H9 (cell line): Measurements from ENCODE around the gene TUBB6. TPM values are rescaled to one million over a fixed set of nuclear protein-coding genes. Genes with fewer than 3 reads are reported as not detected.

Experiments used
- DNase-seq: peaks from one replicate; pipeline ENCODE4 v3.0.0-alpha.2; 2017
- H2AFZ ChIP-seq: one replicate; pipeline ENCODE4 v1.6.1; 2013; ENCODE audit warnings: mild to moderate bottlenecking, low read length, control low read depth, moderate library complexity
- H2AK5ac ChIP-seq: 2 replicates; pipeline ENCODE4 v1.6.1; 2013; ENCODE audit warnings: low read length, control low read depth, mixed read lengths; ENCODE audit not compliant: insufficient read length
- H2BK120ac ChIP-seq: one replicate; pipeline ENCODE4 v1.6.1; 2013; ENCODE audit warnings: low read depth, mild to moderate bottlenecking, low read length, control low read depth, inconsistent platforms; ENCODE audit not compliant: poor library complexity, severe bottlenecking
- H2BK12ac ChIP-seq: 2 replicates; pipeline ENCODE4 v1.6.1; 2013; ENCODE audit warnings: low read length, control low read depth, mixed read lengths, low read depth; ENCODE audit not compliant: insufficient read length
- H2BK15ac ChIP-seq: 2 replicates; pipeline ENCODE4 v1.6.1; 2013; ENCODE audit warnings: low read depth, low read length, control low read depth
- H2BK20ac ChIP-seq: one replicate; pipeline ENCODE4 v1.6.1; 2013; ENCODE audit warnings: low read depth, mild to moderate bottlenecking, low read length, control low read depth, inconsistent platforms; ENCODE audit not compliant: poor library complexity, severe bottlenecking
- H2BK5ac ChIP-seq: 2 replicates; pipeline ENCODE4 v1.6.1; 2013; ENCODE audit warnings: low read length, control low read depth, mixed read lengths; ENCODE audit not compliant: insufficient read length
- H3K14ac ChIP-seq: 2 replicates; pipeline ENCODE4 v1.6.1; 2013; ENCODE audit warnings: low read length, control low read depth; ENCODE audit not compliant: insufficient read depth
- H3K18ac ChIP-seq: 2 replicates; pipeline ENCODE4 v1.6.1; 2013; ENCODE audit warnings: low read depth, mild to moderate bottlenecking, mixed read lengths, low read length, control low read depth; ENCODE audit not compliant: insufficient read length
- H3K23ac ChIP-seq: 2 replicates; pipeline ENCODE4 v1.6.1; 2013; ENCODE audit warnings: low read length, control low read depth, mixed read lengths, low read depth; ENCODE audit not compliant: insufficient read length
- H3K23me2 ChIP-seq: 2 replicates; pipeline ENCODE4 v1.6.1; 2013; ENCODE audit warnings: low read depth, mild to moderate bottlenecking, mixed read lengths, low read length, control low read depth; ENCODE audit not compliant: insufficient read length, poor library complexity, severe bottlenecking
- H3K27ac ChIP-seq: 2 replicates; pipeline ENCODE4 v1.5.1; 2013; ENCODE audit warnings: low read length, control low read depth, mixed read lengths, low read depth; ENCODE audit not compliant: insufficient read length
- H3K27me3 ChIP-seq: 2 replicates; pipeline ENCODE4 v1.6.1; 2013; ENCODE audit warnings: low read length, control low read depth, inconsistent platforms; ENCODE audit not compliant: insufficient read depth
- H3K4ac ChIP-seq: 2 replicates; pipeline ENCODE4 v1.6.1; 2013; ENCODE audit warnings: low read depth, mild to moderate bottlenecking, control low read depth, inconsistent platforms, low read length, moderate library complexity
- H3K4me1 ChIP-seq: 2 replicates; pipeline ENCODE4 v1.6.1; 2013; ENCODE audit warnings: low read length, control low read depth, inconsistent platforms; ENCODE audit not compliant: insufficient read depth
- H3K4me2 ChIP-seq: 2 replicates; pipeline ENCODE4 v1.6.1; 2013; ENCODE audit warnings: low read length, control low read depth, mixed read lengths; ENCODE audit not compliant: insufficient read length, insufficient read depth
- H3K56ac ChIP-seq: 2 replicates; pipeline ENCODE4 v1.6.1; 2013; ENCODE audit warnings: low read depth, mild to moderate bottlenecking, mixed read lengths, low read length, control low read depth; ENCODE audit not compliant: insufficient read length
- H3K79me1 ChIP-seq: 2 replicates; pipeline ENCODE4 v1.6.1; 2013; ENCODE audit warnings: low read depth, mild to moderate bottlenecking, moderate library complexity, low read length, control low read depth, inconsistent platforms; ENCODE audit not compliant: insufficient read depth, poor library complexity, severe bottlenecking
- H3K79me2 ChIP-seq: 2 replicates; pipeline ENCODE4 v1.6.1; 2013; ENCODE audit warnings: low read length, control low read depth, inconsistent platforms; ENCODE audit not compliant: insufficient read depth
- H3K9ac ChIP-seq: 2 replicates; pipeline ENCODE4 v1.6.1; 2013; ENCODE audit warnings: low read length, control low read depth, mixed read lengths; ENCODE audit not compliant: insufficient read length; ENCODE audit errors: extremely low read depth
- H3K9me3 ChIP-seq: one replicate; pipeline ENCODE4 v1.6.1; 2013; ENCODE audit warnings: low read depth, low read length, inconsistent platforms; ENCODE audit not compliant: control insufficient read depth
- H3T11ph ChIP-seq: one replicate; pipeline ENCODE4 v1.6.1; 2013; ENCODE audit warnings: mild to moderate bottlenecking, low read length, control low read depth, inconsistent platforms
- H4K20me1 ChIP-seq: one replicate; pipeline ENCODE4 v1.6.1; 2013; ENCODE audit not compliant: control insufficient read depth, insufficient read length, insufficient read depth
- H4K5ac ChIP-seq: 2 replicates; pipeline ENCODE4 v1.6.1; 2013; ENCODE audit warnings: low read depth, mild to moderate bottlenecking, mixed read lengths, low read length, control low read depth; ENCODE audit not compliant: insufficient read length
- H4K8ac ChIP-seq: replicated peaks from 2 replicates; pipeline ENCODE4 v1.6.1; 2013; ENCODE audit warnings: low read length, control low read depth, mixed read lengths, low read depth; ENCODE audit not compliant: insufficient read length
- H4K91ac ChIP-seq: 2 replicates; pipeline ENCODE4 v1.6.1; 2013; ENCODE audit warnings: low read depth, mild to moderate bottlenecking, moderate library complexity, mixed read lengths, low read length, control low read depth; ENCODE audit not compliant: insufficient read length
- H3K27ac Mint-ChIP-seq, 3 experiments: 2 replicates in 2 of 3; 3 replicates in 1 of 3; pipeline ENCODE4 v1.8.0; 2020 to 2021; ENCODE audit warnings: mixed read lengths in 3 of 3, mild to moderate bottlenecking in 1 of 3, moderate library complexity in 1 of 3
- H3K27me3 Mint-ChIP-seq: 2 replicates; pipeline ENCODE4 v1.8.0; 2021; ENCODE audit warnings: low read depth, mild to moderate bottlenecking, moderate library complexity, mixed read lengths
- H3K36me3 Mint-ChIP-seq, 3 experiments: 2 replicates in 2 of 3; 3 replicates in 1 of 3; pipeline ENCODE4 v1.8.0; 2020 to 2021; ENCODE audit warnings: low read depth in 3 of 3, mixed read lengths in 3 of 3; ENCODE audit not compliant: insufficient read depth in 1 of 3
- H3K4me1 Mint-ChIP-seq, 2 experiments: 2 replicates each; pipeline ENCODE4 v1.8.0; 2020; ENCODE audit warnings: mixed read lengths in 2 of 2
- H3K4me3 Mint-ChIP-seq, 2 experiments: 2 replicates in 1 of 2; 3 replicates in 1 of 2; pipeline ENCODE4 v1.8.0; 2020 to 2021; ENCODE audit warnings: mild to moderate bottlenecking in 2 of 2, mixed read lengths in 2 of 2, moderate library complexity in 1 of 2
- H3K9me3 Mint-ChIP-seq, 2 experiments: 2 replicates in 1 of 2; 3 replicates in 1 of 2; pipeline ENCODE4 v1.8.0; 2020; ENCODE audit warnings: mild to moderate bottlenecking in 2 of 2, mixed read lengths in 2 of 2, moderate library complexity in 1 of 2
- CTCF ChIP-seq: fragments of 200-600 bp; sonication (generic); conservative IDR thresholded peaks from 3 replicates; pipeline ENCODE4 v1.8.0; 2021; ENCODE audit warnings: antibody characterized with exemption, mild to moderate bottlenecking
- WGBS: extraction: QIAGEN DNeasy Blood & Tissue Kit; methylation state at CpG from one replicate; pipeline ENCODE4 v1.1.7; 2013; ENCODE audit warnings: missing lambda C conversion rate, low lambda C conversion rate, mixed read lengths; ENCODE audit not compliant: insufficient read length; ENCODE audit errors: extremely low coverage; 5-methylcytosine and 5-hydroxymethylcytosine counted together
- total RNA-seq: library from RNA; stranded (reverse); gene quantifications from 2 replicates; pipeline ENCODE4 v1.2.1, GENCODE V29; 2021

TUBB6 gene
- total RNA-seq, 1 experiment from 2014 or later: 134 TPM

- Histone ChIP-seq H2AK5ac (no peak overlapping the region), H3K4ac (no peak overlapping the region), H2AFZ (no peak overlapping the region), H4K5ac (no peak overlapping the region), H3K27me3 (no peaks in the 10 kb centered on the region), H2BK5ac (no peak overlapping the region), H2BK20ac (no peak overlapping the region), H3K23me2 (peaks cover 13% of the 10 kb centered on the region), H3K18ac (no peak overlapping the region), H2BK12ac (no peak overlapping the region), H3K79me2 (peaks cover 42% of the 10 kb centered on the region), H2BK15ac (no peak overlapping the region), H3K9me3 (no peaks in the 10 kb centered on the region), H3K4me2 (no peak overlapping the region), H3K56ac (no peak overlapping the region), H3T11ph (no peak overlapping the region), H3K23ac (no peak overlapping the region), H3K27ac (no peak overlapping the region), H3K14ac (no peak overlapping the region), H2BK120ac (no peak overlapping the region), H4K20me1 (no peaks in the 10 kb centered on the region), H4K91ac (no peak overlapping the region), H4K8ac (no peak overlapping the region), H3K79me1 (no peaks in the 10 kb centered on the region), H3K4me1 (peaks cover 4% of the 10 kb centered on the region; the same call in 1 of the 2 replicates), H3K9ac (peak overlapping the region; percentile 9)
- no peaks in the 10 kb centered on the region; a peak in 2 of 5 replicates for H3K9me3 Mint-ChIP-seq
- H3K4me3 Mint-ChIP-seq: no peak overlapping the region
- H3K27me3 Mint-ChIP-seq: no peaks in the 10 kb centered on the region
- peaks cover 25 to 30% of the 10 kb centered on the region in 2 experiments for H3K4me1 Mint-ChIP-seq
- peaks cover 6 to 21% (median 11%) of the 10 kb centered on the region in 3 experiments for H3K36me3 Mint-ChIP-seq
- DNase-seq: no peak
- no CpG with 5 or more reads among the region's 2 CpGs for WGBS
- no peak for TF ChIP-seq CTCF
- H3K27ac Mint-ChIP-seq: no peak overlapping the region
Measured at GRCh38 chr18:12373771-12374116, 65.7 kb downstream of the TUBB6 start.
